Common myeloid progenitor, CD34-positive (primary cell): Measurements from ENCODE around the gene SASH1.

Experiments
- CTCF ChIA-PET: fragments of 350-600 bp; sonication (Branson Sonifier 250); formaldehyde crosslinking; loops from one replicate; lab custom pipeline; 2021; ENCODE audit warnings: antibody characterized with exemption; lab: Charles Lee
- POLR2A ChIA-PET: fragments of 350-600 bp; sonication (Branson Sonifier 250); formaldehyde crosslinking; loops from one replicate; lab custom pipeline; 2021; ENCODE audit warnings: antibody characterized with exemption; lab: Charles Lee
- DNase-seq, 3 donors: peaks; one replicate each; pipeline versions ENCODE4 v3.0.0 to v3.0.0-alpha.2; 2013
- H3K27ac ChIP-seq, 2 experiments: 1 replicate in 1 of 2; 2 replicates in 1 of 2; pipeline ENCODE4 v1.7.0; 2013; ENCODE audit warnings: inconsistent platforms in 2 of 2, low read length in 2 of 2, mild to moderate bottlenecking in 2 of 2, low read depth in 1 of 2, moderate library complexity in 1 of 2; ENCODE audit not compliant: severe bottlenecking in 2 of 2, insufficient read depth in 1 of 2, poor library complexity in 1 of 2
- H3K27me3 ChIP-seq, 5 experiments: replicated peaks in 2 of 5; 1 replicate in 3 of 5; 2 replicates in 2 of 5; pipeline versions ENCODE4 v1.6.1 to v1.7.0; 2013; ENCODE audit warnings: low read length in 4 of 5, mild to moderate bottlenecking in 2 of 5, moderate library complexity in 2 of 5, inconsistent platforms in 1 of 5; ENCODE audit not compliant: insufficient read depth in 5 of 5, control insufficient read depth in 4 of 5
- H3K36me3 ChIP-seq, 4 experiments: 1 replicate in 2 of 4; 2 replicates in 2 of 4; pipeline versions ENCODE4 v1.6.1 to v1.7.0; 2013; ENCODE audit warnings: low read length in 3 of 4, control low read depth in 1 of 4, mild to moderate bottlenecking in 1 of 4; ENCODE audit not compliant: control insufficient read depth in 4 of 4, insufficient read depth in 4 of 4
- H3K4me1 ChIP-seq, 4 experiments: 1 replicate in 3 of 4; 2 replicates in 1 of 4; pipeline versions ENCODE4 v1.6.1 to v1.7.1; 2013; ENCODE audit warnings: low read length in 3 of 4, mild to moderate bottlenecking in 3 of 4, control low read depth in 1 of 4, inconsistent platforms in 1 of 4, moderate library complexity in 1 of 4; ENCODE audit not compliant: control insufficient read depth in 4 of 4, insufficient read depth in 4 of 4; ENCODE audit errors: control extremely low read depth in 1 of 4
- H3K4me3 ChIP-seq, 7 experiments: 1 replicate in 4 of 7; 2 replicates in 3 of 7; pipeline versions ENCODE4 v1.5.1 to v1.7.0; 2013; ENCODE audit warnings: mild to moderate bottlenecking in 7 of 7, low read length in 6 of 7, moderate library complexity in 6 of 7, inconsistent platforms in 2 of 7, low read depth in 2 of 7, control low read depth in 1 of 7; ENCODE audit not compliant: insufficient read depth in 4 of 7, control insufficient read depth in 1 of 7; ENCODE audit errors: extremely low read depth in 1 of 7
- H3K9me3 ChIP-seq, 5 experiments: 1 replicate in 4 of 5; 2 replicates in 1 of 5; pipeline versions ENCODE4 v1.6.1 to v1.7.1; 2013; ENCODE audit warnings: low read length in 4 of 5, mild to moderate bottlenecking in 2 of 5, inconsistent platforms in 1 of 5, low read depth in 1 of 5, moderate library complexity in 1 of 5; ENCODE audit not compliant: control insufficient read depth in 4 of 5, insufficient read depth in 2 of 5; ENCODE audit errors: control extremely low read depth in 1 of 5
- WGBS: methylation state at CpG from one replicate; pipeline ENCODE4 v1.1.5; 2013; ENCODE audit not compliant: insufficient coverage; 5-methylcytosine and 5-hydroxymethylcytosine counted together

The SASH1 gene

DNA sequence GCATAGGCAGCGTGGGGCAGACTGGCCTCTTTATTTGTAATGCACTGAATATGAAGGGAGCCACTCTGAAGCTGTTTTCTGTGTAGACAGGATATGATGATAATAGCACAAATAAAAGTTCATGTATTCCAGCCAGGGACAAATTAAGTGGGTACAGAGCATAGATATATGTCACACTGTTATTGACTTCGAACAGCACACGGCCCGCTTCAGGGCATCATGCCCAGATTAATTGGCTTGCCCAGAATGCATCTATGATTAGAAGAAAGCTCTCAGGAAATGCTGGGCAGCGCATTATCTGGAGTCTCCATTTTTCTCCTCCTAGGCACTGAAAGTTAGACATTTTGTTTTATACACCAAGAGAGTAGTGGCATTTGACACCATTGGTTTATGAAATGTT, 26.3 kb upstream of the SASH1 start:
- POLR2A ChIA-PET: no interaction called here
- CTCF ChIA-PET: no interaction called here
- WGBS: 96% methylated on average over 5 of the region's 5 CpGs

DNA sequence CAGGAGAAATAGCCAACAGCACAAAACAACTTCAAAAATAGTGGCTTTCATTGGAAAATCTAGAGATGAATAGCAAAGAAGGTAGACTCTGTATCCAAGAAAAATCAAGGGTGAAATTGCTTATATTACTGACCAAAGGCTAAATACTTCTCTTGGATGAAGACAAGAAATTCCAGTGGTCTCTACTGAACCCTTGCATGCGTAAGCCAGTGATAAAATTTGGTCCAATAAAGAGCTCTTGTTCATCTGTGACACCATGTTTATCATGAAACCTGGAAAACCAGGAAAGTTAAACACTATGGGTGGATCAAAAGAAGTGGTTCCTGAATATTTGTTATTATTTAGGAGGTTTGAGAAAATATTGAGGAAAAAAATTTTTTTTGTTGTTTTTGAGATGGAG, 25.6 kb upstream of the SASH1 start:
- Histone ChIP-seq H3K27ac (no peak overlapping the region), H3K9me3 (no peaks in the 10 kb centered on the region), H3K36me3 (no peaks in the 10 kb centered on the region), H3K27me3 (peaks cover 0 to 35% (median 3%) of the 10 kb centered on the region in 5 experiments), H3K4me3 (no peak overlapping the region), H3K4me1 (no peaks in the 10 kb centered on the region)
- ChIA-PET CTCF (no interaction called here), POLR2A (no interaction called here)
- 100% methylated on average over 1 of the region's 1 CpG for WGBS
- DNase-seq: no peak

More for the DNA sequence above, 26.3 kb upstream of the SASH1 start:
- no peak for DNase-seq
- H3K4me1 ChIP-seq: no peaks in the 10 kb centered on the region
- H3K27ac ChIP-seq: no peak overlapping the region
- H3K36me3 ChIP-seq: no peaks in the 10 kb centered on the region
- no peaks in the 10 kb centered on the region for H3K9me3 ChIP-seq
- peaks cover 0 to 35% (median 3%) of the 10 kb centered on the region in 5 experiments for H3K27me3 ChIP-seq
- no peak overlapping the region for H3K4me3 ChIP-seq

DNA sequence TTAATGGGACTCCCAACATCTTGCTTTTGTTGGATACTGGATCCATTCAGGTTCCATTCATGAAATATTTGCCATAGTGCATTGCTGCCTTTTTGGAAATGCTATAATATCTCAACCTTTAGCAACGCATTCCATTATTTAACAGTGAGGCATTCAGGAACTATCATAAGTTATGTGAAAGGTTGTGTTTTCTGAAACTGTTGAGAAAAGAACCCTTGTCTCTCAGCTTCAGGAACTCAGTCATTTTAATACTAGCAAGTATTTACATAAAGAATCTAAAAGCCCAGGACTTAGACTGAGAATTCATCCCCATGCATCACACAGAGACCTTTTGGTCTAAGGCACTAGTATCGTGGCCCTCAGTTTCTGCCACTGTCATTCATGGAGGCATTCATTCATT, 24.9 kb upstream of the SASH1 start:
- Histone ChIP-seq H3K27me3 (peaks cover 0 to 36% (median 3%) of the 10 kb centered on the region in 5 experiments), H3K9me3 (no peaks in the 10 kb centered on the region), H3K4me3 (no peak overlapping the region), H3K27ac (no peak overlapping the region), H3K36me3 (no peaks in the 10 kb centered on the region), H3K4me1 (no peaks in the 10 kb centered on the region)
- no CpG with 5 or more reads among the region's 2 CpGs for WGBS
- ChIA-PET POLR2A (no interaction called here), CTCF (interaction anchor here (0.9 kb wide), 1 partner anchor 145 kb away, joined by 3 read pairs; no protein-coding TSS in a partner anchor)
- no peak for DNase-seq

DNA sequence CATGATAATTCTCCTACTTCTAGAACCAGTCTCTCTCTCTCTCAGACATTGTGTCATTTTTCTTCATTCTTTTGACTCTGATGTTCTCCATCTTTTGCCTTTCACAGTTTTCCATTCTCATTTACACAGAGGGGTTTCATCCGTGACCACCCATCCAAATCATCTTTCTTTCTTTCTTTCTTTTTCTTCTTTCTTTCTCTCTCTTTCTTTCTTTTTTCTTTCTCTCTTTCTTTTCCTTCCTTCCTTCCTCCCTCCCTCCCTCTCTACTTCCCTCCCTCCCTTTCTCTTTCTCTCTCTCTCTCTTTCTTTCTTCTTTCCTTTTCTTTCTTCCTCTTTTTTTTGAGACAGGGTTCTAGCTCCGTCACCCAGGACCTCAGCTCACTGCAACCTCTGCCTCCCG, 19.9 kb upstream of the SASH1 start:
- ChIA-PET POLR2A (no interaction called here), CTCF (no interaction called here)

DNA sequence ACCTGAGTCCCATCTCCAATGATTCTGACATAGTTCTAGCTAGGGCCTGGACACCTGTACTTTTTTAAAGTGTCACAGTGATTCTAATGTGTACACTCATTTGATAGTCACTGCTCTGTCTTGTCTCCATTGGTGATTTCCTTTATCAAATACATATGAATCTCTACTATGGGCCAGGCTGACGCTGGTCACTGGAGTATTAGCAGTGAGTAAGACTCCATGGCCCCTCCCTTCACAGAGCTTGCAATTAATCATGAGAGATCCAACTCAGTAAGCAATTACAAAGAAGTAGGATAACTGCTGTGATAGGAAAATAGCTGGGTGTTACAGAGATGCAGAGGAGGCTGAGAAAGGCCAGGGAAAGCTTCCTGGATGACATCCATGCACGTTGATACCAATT, 19.3 kb upstream of the SASH1 start:
- Histone ChIP-seq H3K4me1 (no peaks in the 10 kb centered on the region), H3K27me3 (peaks cover 0 to 39% (median 8%) of the 10 kb centered on the region in 5 experiments), H3K9me3 (no peaks in the 10 kb centered on the region), H3K4me3 (no peak overlapping the region), H3K27ac (no peak overlapping the region), H3K36me3 (no peaks in the 10 kb centered on the region)
- no peak for DNase-seq
- ChIA-PET POLR2A (no interaction called here), CTCF (no interaction called here)
- 92% methylated on average over 2 of the region's 2 CpGs for WGBS

More for the DNA sequence above, 19.9 kb upstream of the SASH1 start:
- Histone ChIP-seq H3K27ac (no peak overlapping the region), H3K36me3 (no peaks in the 10 kb centered on the region), H3K4me3 (no peak overlapping the region), H3K4me1 (no peaks in the 10 kb centered on the region), H3K27me3 (peaks cover 0 to 39% (median 8%) of the 10 kb centered on the region in 5 experiments), H3K9me3 (no peaks in the 10 kb centered on the region)
- 88% methylated on average over 2 of the region's 3 CpGs for WGBS
- DNase-seq: no peak

DNA sequence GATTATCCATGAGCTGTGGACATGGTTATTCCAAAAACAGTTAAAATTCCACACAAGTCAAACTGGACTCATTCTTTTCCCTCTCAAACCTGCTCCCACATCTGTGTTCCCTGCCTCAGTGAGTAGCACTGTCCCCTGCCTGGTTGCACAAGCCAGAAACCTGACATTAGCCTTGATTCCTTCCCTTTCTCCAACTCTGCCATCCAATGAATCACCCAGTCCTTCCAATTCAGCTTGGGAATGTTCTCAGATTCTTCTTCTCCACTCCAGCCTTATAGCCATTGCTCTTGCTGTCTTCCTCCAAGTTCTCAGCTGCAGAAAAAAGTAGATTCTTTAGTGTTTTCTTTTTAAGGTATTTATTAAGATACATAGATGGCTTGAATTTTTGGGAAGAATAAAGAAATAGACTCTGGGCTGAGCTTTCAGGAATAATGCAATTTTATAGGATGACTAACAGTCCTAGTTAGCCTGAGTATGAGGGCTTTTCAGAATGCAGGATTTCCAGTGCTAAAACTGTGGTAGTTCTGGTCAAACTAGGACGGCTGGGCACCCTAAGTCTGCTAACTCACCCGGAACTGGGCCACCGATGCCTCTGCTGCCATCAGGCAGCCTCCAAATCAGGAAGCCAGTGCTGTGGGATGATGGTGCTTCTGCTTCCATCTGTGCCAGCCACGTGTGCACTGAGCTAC, 18.2 kb upstream of the SASH1 start:
- WGBS: 11% methylated on average over 4 of the region's 4 CpGs
- Histone ChIP-seq H3K4me3 (no peak overlapping the region), H3K9me3 (no peaks in the 10 kb centered on the region), H3K27ac (no peak overlapping the region), H3K36me3 (no peaks in the 10 kb centered on the region), H3K27me3 (peaks cover 0 to 43% (median 8%) of the 10 kb centered on the region in 5 experiments), H3K4me1 (no peaks in the 10 kb centered on the region)
- ChIA-PET CTCF (no interaction called here), POLR2A (interaction anchor here (0.6 kb wide), 1 partner anchor 118 kb away, joined by 4 read pairs; no protein-coding TSS in a partner anchor)
- DNase-seq: peak in 2 of 3 donors; percentile 25 to 31

DNA sequence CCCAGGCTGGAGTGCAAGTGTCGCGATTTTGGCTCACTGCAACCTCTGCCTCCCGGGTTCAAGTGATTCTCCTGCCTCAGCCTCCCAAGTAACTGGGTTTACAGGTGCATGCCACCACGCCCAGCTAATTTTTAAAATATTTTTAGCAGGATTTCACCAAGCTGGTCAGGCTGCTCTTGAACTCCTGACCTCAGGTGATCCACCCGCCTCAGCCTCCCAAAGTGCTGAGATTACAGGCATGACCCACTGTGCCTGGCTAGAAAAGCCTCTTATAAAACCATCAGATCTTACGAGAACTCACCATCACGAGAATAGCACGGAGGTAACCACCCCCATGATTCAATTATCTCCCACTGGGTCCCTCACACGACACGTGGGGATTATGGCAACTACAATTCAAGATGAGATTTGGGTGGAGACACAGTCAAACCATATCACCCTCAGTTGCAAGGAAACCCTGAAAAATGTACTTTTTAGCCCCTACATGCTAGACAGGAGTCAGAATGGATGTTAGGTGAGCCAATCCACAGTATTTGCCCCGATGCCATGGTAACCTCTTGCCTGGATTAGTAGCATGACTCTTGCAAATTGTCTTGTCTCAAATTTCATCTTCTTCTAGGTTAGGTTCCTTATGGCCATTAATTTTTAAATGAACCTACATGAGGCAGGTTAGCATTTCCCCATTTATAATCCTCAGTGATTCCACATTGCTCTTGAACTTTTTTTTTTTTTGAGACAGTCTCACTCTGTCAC, 17.1 kb upstream of the SASH1 start:
- Histone ChIP-seq H3K36me3 (no peaks in the 10 kb centered on the region), H3K27ac (no peak overlapping the region), H3K4me3 (no peak overlapping the region), H3K9me3 (no peaks in the 10 kb centered on the region), H3K27me3 (peaks cover 0 to 47% (median 8%) of the 10 kb centered on the region in 5 experiments), H3K4me1 (no peaks in the 10 kb centered on the region)
- DNase-seq: no peak
- CTCF ChIA-PET: no interaction called here
- 97% methylated on average over 6 of the region's 11 CpGs for WGBS
- POLR2A ChIA-PET: no interaction called here
